HG03103 (cell line): Measurements from ENCODE around the gene SMIM9.

Source experiments
- ATAC-seq: cut with Tn5 transposase; IDR thresholded peaks from one replicate; pipeline ENCODE4 v1.9.1; 2021; ENCODE audit warnings: low read depth; ENCODE audit not compliant: unreplicated experiment

The SMIM9 gene

DNA sequence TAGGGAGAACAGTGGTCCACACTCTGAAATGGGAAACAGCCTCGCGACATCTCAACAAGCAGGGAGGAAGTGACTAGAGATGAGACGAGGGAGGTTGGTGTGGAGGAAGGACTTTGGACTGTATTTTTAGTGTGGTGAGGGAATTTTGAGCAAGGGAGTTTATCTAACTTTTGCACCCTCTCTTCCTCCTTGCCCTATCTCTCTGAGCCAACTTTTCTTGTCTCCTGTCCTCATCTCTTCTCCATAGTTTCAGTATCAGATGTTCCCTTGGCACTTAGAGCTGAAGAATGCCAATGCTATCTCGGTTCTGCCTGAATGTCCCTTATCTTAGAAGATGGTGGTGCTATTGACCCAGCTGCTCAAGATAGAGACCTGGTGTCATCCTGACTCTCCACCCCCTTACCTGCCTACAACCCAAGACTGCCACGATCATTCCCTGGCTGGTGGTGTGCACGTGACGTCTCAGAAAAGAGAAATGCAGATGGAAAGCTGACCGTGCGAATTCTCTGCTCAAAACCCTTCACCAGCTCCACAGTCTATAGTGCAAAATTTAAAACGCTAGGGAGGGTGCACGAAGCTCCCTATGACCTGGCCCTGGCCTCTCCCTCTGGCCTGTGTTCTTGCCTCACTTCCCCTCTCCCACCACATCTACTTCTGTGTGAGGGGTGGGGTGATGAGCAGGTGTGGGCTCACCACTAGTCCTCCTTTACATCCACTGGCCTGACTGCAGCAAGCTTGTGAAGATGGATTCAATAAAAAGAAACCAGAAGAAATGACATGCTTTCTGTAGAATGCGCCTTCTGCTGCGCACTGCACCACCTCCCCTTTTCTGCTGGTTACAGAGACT lies 50.1 kb downstream of the SMIM9 start:
- ATAC-seq = no peak

DNA sequence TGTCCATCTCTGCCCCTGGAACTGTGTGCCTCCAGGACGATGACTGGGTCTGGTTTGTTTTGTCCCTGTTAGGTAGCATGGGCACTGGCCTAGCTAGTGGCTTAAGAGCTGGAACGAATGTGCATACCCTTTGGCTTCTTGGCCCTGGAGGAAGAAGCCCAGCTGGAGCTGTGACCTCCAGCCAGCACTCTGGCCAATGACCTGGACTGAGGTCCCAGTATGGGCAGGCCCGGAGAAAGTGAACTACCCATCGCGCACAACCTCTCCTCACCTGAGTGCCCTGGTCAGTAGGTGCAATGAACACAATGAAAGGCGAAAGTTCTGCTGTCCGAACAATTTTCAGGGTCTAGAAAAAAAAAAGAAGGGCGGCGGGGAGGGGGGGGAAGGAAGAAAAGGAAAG lies 53.5 kb downstream of the SMIM9 start:
- no peak for ATAC-seq

DNA sequence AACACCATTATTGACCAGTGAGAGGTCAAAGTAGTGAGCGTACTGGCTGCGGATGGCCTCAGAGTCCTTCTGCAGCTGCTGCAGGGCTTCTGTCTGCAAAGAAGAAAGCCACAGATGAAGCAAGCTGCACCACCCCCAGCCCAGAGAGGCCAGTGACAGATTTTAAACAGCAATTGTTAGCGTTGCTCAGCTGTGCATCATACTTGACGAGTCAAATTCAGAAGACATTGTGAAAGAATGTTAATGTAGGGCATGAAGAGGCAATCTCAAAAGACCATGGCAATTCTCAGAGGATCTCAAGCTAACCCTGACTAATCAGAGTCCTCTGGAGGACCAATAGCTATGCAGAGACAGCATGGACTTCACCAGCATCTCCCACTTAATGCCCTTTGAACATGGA lies 55.2 kb downstream of the SMIM9 start:
- ATAC-seq = no peak

DNA sequence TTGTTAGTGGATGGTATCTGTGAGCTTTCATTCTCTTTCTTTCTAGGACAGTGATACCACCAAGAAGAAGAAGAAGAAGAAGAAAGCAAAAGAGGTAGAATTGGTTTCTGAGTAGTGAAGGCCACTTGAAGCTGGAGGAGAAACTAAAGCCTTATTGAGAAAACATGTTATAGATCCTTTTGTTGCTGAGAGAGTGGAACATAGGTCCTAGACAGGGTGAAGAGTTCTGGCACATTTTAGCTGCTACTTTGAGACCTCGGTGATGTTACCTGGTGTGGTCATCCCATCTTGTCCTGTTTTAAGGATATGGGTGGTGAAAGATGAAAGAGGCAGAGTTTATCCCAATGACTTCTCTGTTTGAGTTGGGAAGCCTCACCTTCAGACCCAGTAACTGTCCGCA lies 57.7 kb downstream of the SMIM9 start:
- no peak for ATAC-seq

DNA sequence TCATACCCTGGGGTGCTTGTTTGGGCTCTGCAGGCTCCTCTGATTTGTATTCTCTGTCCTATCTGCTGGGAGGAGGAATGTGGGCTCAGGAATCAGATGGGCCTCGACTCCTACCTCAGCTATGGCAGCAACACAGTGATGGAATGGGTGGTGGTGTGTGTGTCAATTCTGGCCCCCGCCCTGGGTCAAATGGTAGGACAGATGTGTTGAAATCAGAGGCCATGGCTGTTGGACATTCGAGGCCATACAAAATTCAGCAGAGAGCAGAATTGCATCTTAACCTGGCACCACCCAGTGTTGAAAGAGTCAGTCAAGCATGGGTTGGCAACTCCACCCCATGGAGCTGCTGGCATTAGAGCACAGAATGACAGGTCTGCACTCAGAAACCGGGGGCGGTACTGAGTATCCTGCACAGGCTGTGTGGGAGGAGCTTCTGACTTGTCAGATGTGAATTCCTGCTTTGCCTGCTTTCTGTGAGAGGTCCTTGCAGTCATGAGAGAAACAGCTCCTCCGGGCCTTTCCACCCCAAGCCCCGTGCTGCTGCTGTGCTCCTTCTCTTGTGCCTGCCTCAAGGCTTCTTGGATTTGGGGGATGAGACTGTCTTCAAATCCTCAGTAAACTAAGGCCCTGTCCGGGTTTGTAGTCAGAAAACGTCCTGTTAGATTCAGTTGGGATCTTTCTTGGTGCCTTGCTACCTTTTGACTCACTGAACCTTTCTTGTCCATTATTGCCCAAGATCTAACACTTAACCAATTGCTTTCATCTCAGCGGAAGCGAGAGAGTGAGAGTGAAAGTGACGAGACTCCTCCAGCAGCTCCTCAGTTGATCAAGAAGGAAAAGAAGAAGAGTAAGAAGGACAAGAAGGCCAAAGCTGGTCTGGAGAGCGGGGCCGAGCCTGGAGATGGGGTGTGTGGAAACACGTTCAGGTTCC lies 58.8 kb downstream of the SMIM9 start:
- no peak for ATAC-seq

DNA sequence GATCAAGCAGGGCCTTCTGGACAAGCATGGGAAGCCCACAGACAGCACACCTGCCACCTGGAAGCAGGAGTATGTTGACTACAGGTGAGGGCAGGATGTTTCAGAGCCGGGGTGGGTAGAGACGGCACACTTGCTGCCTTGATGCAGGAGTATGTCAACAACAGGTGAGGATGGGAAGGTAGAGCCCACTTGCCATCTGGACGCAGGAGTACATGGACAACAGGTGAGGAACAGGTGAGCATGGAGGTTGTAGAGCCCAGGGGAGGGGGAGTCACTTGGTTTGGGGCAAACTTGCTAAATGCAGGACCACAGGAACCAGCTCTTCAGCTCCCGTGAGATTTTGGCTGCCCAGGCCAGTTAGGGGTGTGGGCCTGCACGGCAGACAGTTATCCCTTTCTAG lies 59.8 kb downstream of the SMIM9 start:
- no peak for ATAC-seq
